Cardiac muscle cell (in vitro differentiated cells and primary cell): ENCODE measurements around the gene CEP120. TPM values are rescaled to one million over a fixed set of nuclear protein-coding genes. Genes with fewer than 3 reads are reported as not detected.
"Not testable (repeated sequence)": the region's sequence is repeated elsewhere in the genome, so short reads cannot be mapped to it uniquely, and the experiment has no call there.

Experiments
- DNase-seq, 2 donors: peaks; one replicate each; pipeline versions ENCODE4 v3.0.0 to v3.0.0-alpha.2; 2010 to 2017; ENCODE audit warnings: low read depth in 1 of 2, low spot score in 1 of 2
- H3K27ac ChIP-seq: fragments of 200-600 bp; sonication (generic); 2 replicates; pipeline ENCODE4 v1.5.1; 2016
- H3K27me3 ChIP-seq: fragments of 200-600 bp; sonication (generic); 2 replicates; pipeline ENCODE4 v1.6.0; 2016; ENCODE audit warnings: control low read depth
- H3K36me3 ChIP-seq: fragments of 200-600 bp; sonication (generic); 2 replicates; pipeline ENCODE4 v1.5.1; 2016; ENCODE audit warnings: control low read depth
- H3K4me1 ChIP-seq: fragments of 200-600 bp; sonication (generic); 2 replicates; pipeline ENCODE4 v1.8.1; 2017; ENCODE audit warnings: low read depth, mild to moderate bottlenecking, mixed run types
- H3K4me3 ChIP-seq: fragments of 200-600 bp; sonication (generic); 2 replicates; pipeline ENCODE4 v1.5.1; 2016; ENCODE audit warnings: mild to moderate bottlenecking
- H3K9me3 ChIP-seq: fragments of 200-600 bp; sonication (generic); 2 replicates; pipeline ENCODE4 v1.5.1; 2017; ENCODE audit warnings: low read depth, mild to moderate bottlenecking, control low read depth
- polyA plus RNA-seq: library from polyadenylated mRNA; unstranded; fragments of >200 nt; fragmentation: Nextera tagmentation; extraction: Ambion mirVana; gene quantifications from 2 replicates; pipeline ENCODE4 v1.2.1, GENCODE V29; 2016
- total RNA-seq: library from RNA; depleted of rRNA; stranded (reverse); fragments of >200 nt; gene quantifications from 2 replicates; pipeline ENCODE4 v1.2.3, GENCODE V29; 2016
- TF ChIP-seq, protein P1 (sequence below): IDR thresholded peaks from 2 replicates; pipeline ENCODE4 v1.5.1; 2012; ENCODE audit warnings: low read depth, mild to moderate bottlenecking, low read length

Gene CEP120
- total and polyA plus RNA-seq, 2 experiments from 2014 or later: 6.5 to 16.3 TPM

- no peak overlapping the region for H3K4me3 ChIP-seq
- H3K4me1 ChIP-seq: peaks cover 5% of the 10 kb centered on the region
- DNase-seq: no peak
- TF ChIP-seq, protein P1, sequence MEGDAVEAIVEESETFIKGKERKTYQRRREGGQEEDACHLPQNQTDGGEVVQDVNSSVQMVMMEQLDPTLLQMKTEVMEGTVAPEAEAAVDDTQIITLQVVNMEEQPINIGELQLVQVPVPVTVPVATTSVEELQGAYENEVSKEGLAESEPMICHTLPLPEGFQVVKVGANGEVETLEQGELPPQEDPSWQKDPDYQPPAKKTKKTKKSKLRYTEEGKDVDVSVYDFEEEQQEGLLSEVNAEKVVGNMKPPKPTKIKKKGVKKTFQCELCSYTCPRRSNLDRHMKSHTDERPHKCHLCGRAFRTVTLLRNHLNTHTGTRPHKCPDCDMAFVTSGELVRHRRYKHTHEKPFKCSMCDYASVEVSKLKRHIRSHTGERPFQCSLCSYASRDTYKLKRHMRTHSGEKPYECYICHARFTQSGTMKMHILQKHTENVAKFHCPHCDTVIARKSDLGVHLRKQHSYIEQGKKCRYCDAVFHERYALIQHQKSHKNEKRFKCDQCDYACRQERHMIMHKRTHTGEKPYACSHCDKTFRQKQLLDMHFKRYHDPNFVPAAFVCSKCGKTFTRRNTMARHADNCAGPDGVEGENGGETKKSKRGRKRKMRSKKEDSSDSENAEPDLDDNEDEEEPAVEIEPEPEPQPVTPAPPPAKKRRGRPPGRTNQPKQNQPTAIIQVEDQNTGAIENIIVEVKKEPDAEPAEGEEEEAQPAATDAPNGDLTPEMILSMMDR: no peak
- no peaks in the 10 kb centered on the region for H3K36me3 ChIP-seq
- no peak overlapping the region for H3K27ac ChIP-seq
- no peaks in the 10 kb centered on the region for H3K27me3 ChIP-seq
- peaks cover 2% of the 10 kb centered on the region for H3K9me3 ChIP-seq
Measured at GRCh38 chr5:123340928-123341327, 82.3 kb downstream of the CEP120 start.

- DNase-seq, H3K36me3 ChIP-seq, H3K27ac ChIP-seq, H3K4me1 ChIP-seq, H3K4me3 ChIP-seq, H3K9me3 ChIP-seq, H3K27me3 ChIP-seq: not testable (repeated sequence)
Measured at GRCh38 chr5:123308377-123308776, 114.8 kb downstream of the CEP120 start.

DNA sequence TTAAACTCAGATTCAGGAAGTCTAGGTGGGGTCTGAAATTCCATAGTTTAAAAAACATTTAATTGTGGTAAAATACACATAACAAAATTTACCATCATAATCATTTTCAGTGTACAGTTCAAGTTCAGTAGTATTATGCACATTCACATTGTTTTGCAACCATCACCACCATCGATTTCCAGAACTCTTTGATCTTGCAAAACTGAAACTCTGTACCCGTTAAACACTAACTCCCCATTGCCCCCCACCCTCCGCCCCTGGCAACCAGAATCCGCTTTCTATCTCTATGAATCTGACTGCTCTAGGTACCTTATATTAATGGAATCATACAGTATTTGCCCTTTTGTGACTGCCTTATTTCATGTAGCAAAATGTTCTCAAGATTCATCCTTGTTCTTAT, 117.5 kb downstream of the CEP120 start:
- TF ChIP-seq, protein P1: no peak
- Histone ChIP-seq H3K27me3 (no peaks in the 10 kb centered on the region), H3K4me3 (no peak overlapping the region), H3K4me1 (no peaks in the 10 kb centered on the region), H3K27ac (no peak overlapping the region), H3K9me3 (no peaks in the 10 kb centered on the region), H3K36me3 (no peaks in the 10 kb centered on the region)
- DNase-seq: no peak

DNA sequence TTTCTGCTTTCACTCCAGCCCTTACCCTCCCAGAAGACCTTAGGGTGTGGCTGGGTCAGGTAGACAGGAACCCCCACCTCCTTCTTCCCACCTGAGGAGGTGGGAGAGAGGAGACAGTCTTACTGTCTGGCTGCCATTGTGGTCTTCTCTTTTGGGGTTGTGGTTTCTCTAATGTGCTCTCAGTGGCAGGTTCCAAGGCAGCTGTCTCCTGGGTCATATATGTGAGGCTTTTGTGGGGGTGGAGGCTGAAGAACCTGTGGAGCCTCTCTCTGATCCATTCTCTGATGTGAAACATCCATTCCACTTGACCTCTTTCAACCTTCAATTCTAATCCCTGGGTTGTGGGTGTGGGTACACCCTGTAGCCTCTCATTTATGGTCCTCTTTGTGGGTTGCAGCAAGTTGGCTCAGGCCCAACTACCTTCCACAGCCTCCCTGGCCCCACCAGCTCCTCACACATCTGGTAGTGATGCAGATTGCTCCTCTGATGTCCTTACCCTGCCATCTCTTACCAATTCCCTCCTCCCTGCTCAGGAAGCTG, 118.4 kb downstream of the CEP120 start:
- TF ChIP-seq, protein P1: no peak
- H3K27me3 ChIP-seq: no peaks in the 10 kb centered on the region

DNA sequence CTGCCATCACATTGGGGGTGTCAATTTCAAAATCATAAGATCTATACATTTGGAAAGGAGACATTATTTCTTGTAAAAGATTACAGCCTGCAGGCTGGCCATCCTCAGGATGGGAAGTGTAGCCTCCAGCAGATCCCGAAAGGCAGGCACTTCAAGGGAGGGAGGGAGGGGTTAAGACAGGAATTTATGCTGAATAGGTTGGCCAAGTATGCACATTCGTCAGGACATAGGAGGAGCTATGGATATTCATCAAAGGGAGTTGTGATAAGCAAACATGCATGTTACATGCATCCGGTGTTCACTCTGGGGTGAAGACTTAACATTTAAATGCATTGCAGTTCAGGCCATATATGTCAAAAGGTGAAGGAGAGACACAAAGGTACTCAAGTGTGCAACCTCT, 119.4 kb downstream of the CEP120 start:
- no peak overlapping the region for H3K27ac ChIP-seq
- H3K36me3 ChIP-seq: no peaks in the 10 kb centered on the region
- H3K4me3 ChIP-seq: no peak overlapping the region
- no peaks in the 10 kb centered on the region for H3K27me3 ChIP-seq
- DNase-seq: no peak
- no peaks in the 10 kb centered on the region for H3K9me3 ChIP-seq
- H3K4me1 ChIP-seq: no peaks in the 10 kb centered on the region
- TF ChIP-seq, protein P1: no peak

More for the DNA sequence above, 118.4 kb downstream of the CEP120 start:
- Histone ChIP-seq H3K9me3 (no peaks in the 10 kb centered on the region), H3K36me3 (no peaks in the 10 kb centered on the region), H3K27ac (no peak overlapping the region), H3K4me3 (no peak overlapping the region), H3K4me1 (no peaks in the 10 kb centered on the region)
- no peak for DNase-seq

GRCh38 chr5:123300266-123300665, 122.9 kb downstream of the CEP120 start:
- TF ChIP-seq, protein P1: no peak
- Histone ChIP-seq H3K4me1 (no peaks in the 10 kb centered on the region), H3K4me3 (no peak overlapping the region), H3K36me3 (no peaks in the 10 kb centered on the region), H3K27me3 (no peaks in the 10 kb centered on the region), H3K9me3 (no peaks in the 10 kb centered on the region), H3K27ac (no peak overlapping the region)
- no peak for DNase-seq
